Measurements from ENCODE around the gene SLC22A24.

- TF ChIP-seq MAX (IDR thresholded peaks at IDR 0.05) (no peak), SP1 (IDR thresholded peaks at IDR 0.05) (no peak), JUND (IDR thresholded peaks at IDR 0.05) (no peak)
- TF ChIP-seq, protein P1, sequence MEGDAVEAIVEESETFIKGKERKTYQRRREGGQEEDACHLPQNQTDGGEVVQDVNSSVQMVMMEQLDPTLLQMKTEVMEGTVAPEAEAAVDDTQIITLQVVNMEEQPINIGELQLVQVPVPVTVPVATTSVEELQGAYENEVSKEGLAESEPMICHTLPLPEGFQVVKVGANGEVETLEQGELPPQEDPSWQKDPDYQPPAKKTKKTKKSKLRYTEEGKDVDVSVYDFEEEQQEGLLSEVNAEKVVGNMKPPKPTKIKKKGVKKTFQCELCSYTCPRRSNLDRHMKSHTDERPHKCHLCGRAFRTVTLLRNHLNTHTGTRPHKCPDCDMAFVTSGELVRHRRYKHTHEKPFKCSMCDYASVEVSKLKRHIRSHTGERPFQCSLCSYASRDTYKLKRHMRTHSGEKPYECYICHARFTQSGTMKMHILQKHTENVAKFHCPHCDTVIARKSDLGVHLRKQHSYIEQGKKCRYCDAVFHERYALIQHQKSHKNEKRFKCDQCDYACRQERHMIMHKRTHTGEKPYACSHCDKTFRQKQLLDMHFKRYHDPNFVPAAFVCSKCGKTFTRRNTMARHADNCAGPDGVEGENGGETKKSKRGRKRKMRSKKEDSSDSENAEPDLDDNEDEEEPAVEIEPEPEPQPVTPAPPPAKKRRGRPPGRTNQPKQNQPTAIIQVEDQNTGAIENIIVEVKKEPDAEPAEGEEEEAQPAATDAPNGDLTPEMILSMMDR (IDR thresholded peaks at IDR 0.05; ENCODE audit: low read depth, low read length, missing input control): no peak
- TF ChIP-seq, protein P2, sequence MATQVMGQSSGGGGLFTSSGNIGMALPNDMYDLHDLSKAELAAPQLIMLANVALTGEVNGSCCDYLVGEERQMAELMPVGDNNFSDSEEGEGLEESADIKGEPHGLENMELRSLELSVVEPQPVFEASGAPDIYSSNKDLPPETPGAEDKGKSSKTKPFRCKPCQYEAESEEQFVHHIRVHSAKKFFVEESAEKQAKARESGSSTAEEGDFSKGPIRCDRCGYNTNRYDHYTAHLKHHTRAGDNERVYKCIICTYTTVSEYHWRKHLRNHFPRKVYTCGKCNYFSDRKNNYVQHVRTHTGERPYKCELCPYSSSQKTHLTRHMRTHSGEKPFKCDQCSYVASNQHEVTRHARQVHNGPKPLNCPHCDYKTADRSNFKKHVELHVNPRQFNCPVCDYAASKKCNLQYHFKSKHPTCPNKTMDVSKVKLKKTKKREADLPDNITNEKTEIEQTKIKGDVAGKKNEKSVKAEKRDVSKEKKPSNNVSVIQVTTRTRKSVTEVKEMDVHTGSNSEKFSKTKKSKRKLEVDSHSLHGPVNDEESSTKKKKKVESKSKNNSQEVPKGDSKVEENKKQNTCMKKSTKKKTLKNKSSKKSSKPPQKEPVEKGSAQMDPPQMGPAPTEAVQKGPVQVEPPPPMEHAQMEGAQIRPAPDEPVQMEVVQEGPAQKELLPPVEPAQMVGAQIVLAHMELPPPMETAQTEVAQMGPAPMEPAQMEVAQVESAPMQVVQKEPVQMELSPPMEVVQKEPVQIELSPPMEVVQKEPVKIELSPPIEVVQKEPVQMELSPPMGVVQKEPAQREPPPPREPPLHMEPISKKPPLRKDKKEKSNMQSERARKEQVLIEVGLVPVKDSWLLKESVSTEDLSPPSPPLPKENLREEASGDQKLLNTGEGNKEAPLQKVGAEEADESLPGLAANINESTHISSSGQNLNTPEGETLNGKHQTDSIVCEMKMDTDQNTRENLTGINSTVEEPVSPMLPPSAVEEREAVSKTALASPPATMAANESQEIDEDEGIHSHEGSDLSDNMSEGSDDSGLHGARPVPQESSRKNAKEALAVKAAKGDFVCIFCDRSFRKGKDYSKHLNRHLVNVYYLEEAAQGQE (IDR thresholded peaks at IDR 0.05): no peak
Measured at GRCh38 chr11:63099555-63099954, 44.5 kb downstream of the SLC22A24 start.

All from liver (tissue), 3 donors.